ENCODE measurements around the gene EXOC6. TPM values are rescaled to one million over a fixed set of nuclear protein-coding genes. Genes with fewer than 3 reads are reported as not detected.

EXOC6 gene
- total RNA-seq, 2 experiments from 2014 or later: 8.0 to 9.4 TPM

DNA sequence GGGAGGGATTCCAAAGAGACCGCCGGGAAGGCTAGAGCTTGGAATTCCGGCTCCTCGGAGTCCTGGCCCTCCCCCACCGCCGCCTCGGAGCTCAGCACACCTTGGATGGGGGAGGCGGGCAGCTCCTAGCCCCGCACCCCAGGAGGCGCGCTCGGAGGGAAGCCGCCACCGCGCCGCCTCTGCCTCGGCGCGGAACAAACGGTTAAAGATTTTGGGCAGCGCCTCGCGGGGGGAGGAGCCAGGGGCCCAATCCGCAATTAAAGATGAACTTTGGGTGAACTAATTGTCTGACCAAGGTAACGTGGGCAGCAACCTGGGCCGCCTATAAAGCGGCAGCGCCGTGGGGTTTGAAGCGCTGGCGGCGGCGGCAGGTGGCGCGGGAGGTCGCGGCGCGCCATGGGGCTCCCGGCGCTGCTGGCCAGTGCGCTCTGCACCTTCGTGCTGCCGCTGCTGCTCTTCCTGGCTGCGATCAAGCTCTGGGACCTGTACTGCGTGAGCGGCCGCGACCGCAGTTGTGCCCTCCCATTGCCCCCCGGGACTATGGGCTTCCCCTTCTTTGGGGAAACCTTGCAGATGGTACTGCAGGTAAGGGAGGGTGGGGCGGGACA lies 225.3 kb downstream of the EXOC6 start, which contains the start of gene CYP26A1:
CYP26A1 (plus strand) TSS at position 355 of the 608 bp plus-strand sequence; CDS start at position 397, 42 bp downstream.
- intact Hi-C loops (cut with micrococcal nuclease; ENCODE audit: unreplicated experiment): no loop called here
- H4K20me1 ChIP-seq (ENCODE audit: insufficient read depth, low read length): no peaks in the 10 kb centered on the region
- no peak for DNase-seq (ENCODE audit: low spot score)
- BruUV-seq (replicated peaks): no TSS peak
- no peaks in the 10 kb centered on the region for H3K79me2 ChIP-seq (ENCODE audit: insufficient read depth, low read depth, low read length)
- no peak within 1 kb of the TSS for H2AFZ ChIP-seq (ENCODE audit: low read length)
- POLR2A ChIA-PET: no interaction called here
- H3K9me3 ChIP-seq (ENCODE audit: low read length): no peaks in the 10 kb centered on the region
- TF ChIP-seq EZH2phosphoT487 (IDR thresholded peaks at IDR 0.05; ENCODE audit: borderline replicate concordance, low read depth, low read length): no peak
- TF ChIP-seq, protein P1, sequence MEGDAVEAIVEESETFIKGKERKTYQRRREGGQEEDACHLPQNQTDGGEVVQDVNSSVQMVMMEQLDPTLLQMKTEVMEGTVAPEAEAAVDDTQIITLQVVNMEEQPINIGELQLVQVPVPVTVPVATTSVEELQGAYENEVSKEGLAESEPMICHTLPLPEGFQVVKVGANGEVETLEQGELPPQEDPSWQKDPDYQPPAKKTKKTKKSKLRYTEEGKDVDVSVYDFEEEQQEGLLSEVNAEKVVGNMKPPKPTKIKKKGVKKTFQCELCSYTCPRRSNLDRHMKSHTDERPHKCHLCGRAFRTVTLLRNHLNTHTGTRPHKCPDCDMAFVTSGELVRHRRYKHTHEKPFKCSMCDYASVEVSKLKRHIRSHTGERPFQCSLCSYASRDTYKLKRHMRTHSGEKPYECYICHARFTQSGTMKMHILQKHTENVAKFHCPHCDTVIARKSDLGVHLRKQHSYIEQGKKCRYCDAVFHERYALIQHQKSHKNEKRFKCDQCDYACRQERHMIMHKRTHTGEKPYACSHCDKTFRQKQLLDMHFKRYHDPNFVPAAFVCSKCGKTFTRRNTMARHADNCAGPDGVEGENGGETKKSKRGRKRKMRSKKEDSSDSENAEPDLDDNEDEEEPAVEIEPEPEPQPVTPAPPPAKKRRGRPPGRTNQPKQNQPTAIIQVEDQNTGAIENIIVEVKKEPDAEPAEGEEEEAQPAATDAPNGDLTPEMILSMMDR (conservative IDR thresholded peaks at IDR 0.05; ENCODE audit: low read length): no peak
- CTCF ChIA-PET (ENCODE audit: unreplicated experiment): no interaction called here
- H3K9me2 ChIP-seq (ENCODE audit: insufficient read depth, low read length): no peaks in the 10 kb centered on the region
- H3K4me2 ChIP-seq (ENCODE audit: low read length): no peak within 1 kb of the TSS
- no peaks in the 10 kb centered on the region for H3K4me1 ChIP-seq (ENCODE audit: insufficient read depth, low read length, poor library complexity, severe bottlenecking)
- no peaks in the 10 kb centered on the region for H3K36me3 ChIP-seq (ENCODE audit: insufficient read depth, low read length)
- no peak within 1 kb of the TSS for H3K27ac ChIP-seq (ENCODE audit: low read depth, low read length, poor library complexity, severe bottlenecking)
- H3K4me3 ChIP-seq (ENCODE audit: low read depth, low read length, poor library complexity, severe bottlenecking): no peak within 1 kb of the TSS

DNA sequence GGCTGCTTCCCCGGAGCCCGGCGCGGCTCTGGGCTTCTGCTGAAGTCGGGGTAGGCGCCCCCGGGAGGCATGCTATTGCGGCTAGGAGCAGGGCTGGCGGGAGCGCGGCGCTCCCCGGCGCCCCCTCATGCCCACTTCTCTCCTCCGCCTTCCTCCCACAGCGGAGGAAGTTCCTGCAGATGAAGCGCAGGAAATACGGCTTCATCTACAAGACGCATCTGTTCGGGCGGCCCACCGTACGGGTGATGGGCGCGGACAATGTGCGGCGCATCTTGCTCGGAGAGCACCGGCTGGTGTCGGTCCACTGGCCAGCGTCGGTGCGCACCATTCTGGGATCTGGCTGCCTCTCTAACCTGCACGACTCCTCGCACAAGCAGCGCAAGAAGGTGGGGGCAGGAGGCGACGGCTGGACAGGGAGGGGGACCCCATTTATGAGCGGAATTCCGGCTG lies 225.9 kb downstream of the EXOC6 start:
- H3K4me3 ChIP-seq (ENCODE audit: low read depth, low read length, poor library complexity, severe bottlenecking): no peak overlapping the region
- intact Hi-C loops (cut with micrococcal nuclease; ENCODE audit: unreplicated experiment): no loop called here
- TF ChIP-seq EZH2phosphoT487 (IDR thresholded peaks at IDR 0.05; ENCODE audit: borderline replicate concordance, low read depth, low read length): no peak
- TF ChIP-seq, protein P1 (conservative IDR thresholded peaks at IDR 0.05; ENCODE audit: low read length): no peak
- H3K79me2 ChIP-seq (ENCODE audit: insufficient read depth, low read depth, low read length): no peaks in the 10 kb centered on the region
- POLR2A ChIA-PET: no interaction called here
- H3K4me1 ChIP-seq (ENCODE audit: insufficient read depth, low read length, poor library complexity, severe bottlenecking): no peaks in the 10 kb centered on the region
- no peaks in the 10 kb centered on the region for H3K9me2 ChIP-seq (ENCODE audit: insufficient read depth, low read length)
- DNase-seq (ENCODE audit: low spot score): no peak
- no peak overlapping the region for H3K27ac ChIP-seq (ENCODE audit: low read depth, low read length, poor library complexity, severe bottlenecking)
- no peaks in the 10 kb centered on the region for H3K36me3 ChIP-seq (ENCODE audit: insufficient read depth, low read length)
- no peaks in the 10 kb centered on the region for H3K9me3 ChIP-seq (ENCODE audit: low read length)
- BruUV-seq (replicated peaks): no TSS peak
- CTCF ChIA-PET (ENCODE audit: unreplicated experiment): no interaction called here
- no peaks in the 10 kb centered on the region for H4K20me1 ChIP-seq (ENCODE audit: insufficient read depth, low read length)
- no peak overlapping the region for H3K4me2 ChIP-seq (ENCODE audit: low read length)
- H2AFZ ChIP-seq (ENCODE audit: low read length): no peak overlapping the region

DNA sequence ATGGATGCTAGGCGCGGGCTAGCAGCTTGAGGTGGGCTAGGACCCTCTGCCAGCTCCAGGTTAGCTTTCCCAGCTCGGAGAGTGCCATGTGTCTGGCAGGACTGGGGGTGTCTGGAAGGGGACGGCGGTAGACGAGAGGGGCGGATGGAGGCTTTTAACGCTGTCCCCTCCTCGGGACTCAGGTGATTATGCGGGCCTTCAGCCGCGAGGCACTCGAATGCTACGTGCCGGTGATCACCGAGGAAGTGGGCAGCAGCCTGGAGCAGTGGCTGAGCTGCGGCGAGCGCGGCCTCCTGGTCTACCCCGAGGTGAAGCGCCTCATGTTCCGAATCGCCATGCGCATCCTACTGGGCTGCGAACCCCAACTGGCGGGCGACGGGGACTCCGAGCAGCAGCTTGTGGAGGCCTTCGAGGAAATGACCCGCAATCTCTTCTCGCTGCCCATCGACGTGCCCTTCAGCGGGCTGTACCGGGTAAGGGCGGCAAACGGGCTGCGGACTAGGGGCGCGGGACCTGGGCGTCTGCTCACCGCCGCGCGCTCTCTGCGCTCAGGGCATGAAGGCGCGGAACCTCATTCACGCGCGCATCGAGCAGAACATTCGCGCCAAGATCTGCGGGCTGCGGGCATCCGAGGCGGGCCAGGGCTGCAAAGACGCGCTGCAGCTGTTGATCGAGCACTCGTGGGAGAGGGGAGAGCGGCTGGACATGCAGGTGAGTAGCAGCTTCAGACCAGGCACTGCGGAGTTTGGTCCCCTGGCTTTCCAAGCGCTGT lies 226.5 kb downstream of the EXOC6 start:
- H3K4me1 ChIP-seq (ENCODE audit: insufficient read depth, low read length, poor library complexity, severe bottlenecking): no peaks in the 10 kb centered on the region
- no peak overlapping the region for H3K4me3 ChIP-seq (ENCODE audit: low read depth, low read length, poor library complexity, severe bottlenecking)
- no peak overlapping the region for H3K27ac ChIP-seq (ENCODE audit: low read depth, low read length, poor library complexity, severe bottlenecking)
- POLR2A ChIA-PET: no interaction called here
- no peaks in the 10 kb centered on the region for H3K9me3 ChIP-seq (ENCODE audit: low read length)
- TF ChIP-seq, protein P1 (conservative IDR thresholded peaks at IDR 0.05; ENCODE audit: low read length): no peak
- TF ChIP-seq EZH2phosphoT487 (IDR thresholded peaks at IDR 0.05; ENCODE audit: borderline replicate concordance, low read depth, low read length): no peak
- intact Hi-C loops (cut with micrococcal nuclease; ENCODE audit: unreplicated experiment): no loop called here
- H4K20me1 ChIP-seq (ENCODE audit: insufficient read depth, low read length): no peaks in the 10 kb centered on the region
- no TSS peak for BruUV-seq (replicated peaks)
- H2AFZ ChIP-seq (ENCODE audit: low read length): no peak overlapping the region
- no peaks in the 10 kb centered on the region for H3K79me2 ChIP-seq (ENCODE audit: insufficient read depth, low read depth, low read length)
- DNase-seq (ENCODE audit: low spot score): no peak
- no peaks in the 10 kb centered on the region for H3K36me3 ChIP-seq (ENCODE audit: insufficient read depth, low read length)
- no peaks in the 10 kb centered on the region for H3K9me2 ChIP-seq (ENCODE audit: insufficient read depth, low read length)
- H3K4me2 ChIP-seq (ENCODE audit: low read length): no peak overlapping the region
- CTCF ChIA-PET (ENCODE audit: unreplicated experiment): no interaction called here
